SK-N-SH (cell line): Measurements from ENCODE around the gene GATB.
"Not testable (repeated sequence)": the region's sequence is repeated elsewhere in the genome, so short reads cannot be mapped to it uniquely, and the experiment has no call there.

Source experiments
- CHD2 ChIP-seq: fragments of 150-350 bp; IDR thresholded peaks from 2 replicates; pipeline ENCODE4 v1.6.1; 2018; ENCODE audit warnings: low read length; ENCODE audit not compliant: partially characterized antibody
- GABPA ChIP-seq: IDR thresholded peaks from 2 replicates; pipeline ENCODE4 v1.4.0; 2012; ENCODE audit warnings: low read depth, mild to moderate bottlenecking
- JUND ChIP-seq: IDR thresholded peaks from 2 replicates; pipeline ENCODE4 v1.4.0; 2012
- MAX ChIP-seq: IDR thresholded peaks from 2 replicates; pipeline ENCODE4 v1.4.0; 2012; ENCODE audit warnings: low read depth
- POLR2AphosphoS5 ChIP-seq: IDR thresholded peaks from 2 replicates; pipeline ENCODE4 v1.6.1; 2012; ENCODE audit warnings: low read depth, low read length
- RAD21 ChIP-seq: IDR thresholded peaks from 2 replicates; pipeline ENCODE4 v1.6.1; 2012; ENCODE audit warnings: mild to moderate bottlenecking, low read length
- RFX5 ChIP-seq: IDR thresholded peaks from 2 replicates; pipeline ENCODE4 v1.6.1; 2012; ENCODE audit warnings: mild to moderate bottlenecking, improper control_type of control experiment, low read length
- RXRA ChIP-seq: IDR thresholded peaks from 2 replicates; pipeline ENCODE4 v1.4.0; 2012; ENCODE audit warnings: low read depth, mild to moderate bottlenecking, borderline replicate concordance
- TCF12 ChIP-seq: IDR thresholded peaks from 2 replicates; pipeline ENCODE4 v1.4.0; 2012
- TEAD4 ChIP-seq: IDR thresholded peaks from 2 replicates; pipeline ENCODE4 v1.4.0; 2012; ENCODE audit warnings: mild to moderate bottlenecking, borderline replicate concordance; ENCODE audit not compliant: insufficient read depth
- TF ChIP-seq, protein P1 (sequence below): fragments of 200-600 bp; sonication (generic); IDR thresholded peaks from 2 replicates; pipeline ENCODE4 v1.6.1; 2017; ENCODE audit warnings: antibody characterized with exemption, mild to moderate bottlenecking, moderate library complexity

- TF ChIP-seq, protein P1, sequence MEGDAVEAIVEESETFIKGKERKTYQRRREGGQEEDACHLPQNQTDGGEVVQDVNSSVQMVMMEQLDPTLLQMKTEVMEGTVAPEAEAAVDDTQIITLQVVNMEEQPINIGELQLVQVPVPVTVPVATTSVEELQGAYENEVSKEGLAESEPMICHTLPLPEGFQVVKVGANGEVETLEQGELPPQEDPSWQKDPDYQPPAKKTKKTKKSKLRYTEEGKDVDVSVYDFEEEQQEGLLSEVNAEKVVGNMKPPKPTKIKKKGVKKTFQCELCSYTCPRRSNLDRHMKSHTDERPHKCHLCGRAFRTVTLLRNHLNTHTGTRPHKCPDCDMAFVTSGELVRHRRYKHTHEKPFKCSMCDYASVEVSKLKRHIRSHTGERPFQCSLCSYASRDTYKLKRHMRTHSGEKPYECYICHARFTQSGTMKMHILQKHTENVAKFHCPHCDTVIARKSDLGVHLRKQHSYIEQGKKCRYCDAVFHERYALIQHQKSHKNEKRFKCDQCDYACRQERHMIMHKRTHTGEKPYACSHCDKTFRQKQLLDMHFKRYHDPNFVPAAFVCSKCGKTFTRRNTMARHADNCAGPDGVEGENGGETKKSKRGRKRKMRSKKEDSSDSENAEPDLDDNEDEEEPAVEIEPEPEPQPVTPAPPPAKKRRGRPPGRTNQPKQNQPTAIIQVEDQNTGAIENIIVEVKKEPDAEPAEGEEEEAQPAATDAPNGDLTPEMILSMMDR, result not testable (repeated sequence)
- TF ChIP-seq RAD21, RXRA, GABPA, RFX5, POLR2AphosphoS5, JUND, MAX, TEAD4, CHD2, TCF12: not testable (repeated sequence)
These were observed 29.1 kb downstream of the GATB start for GRCh38 chr4:151731670-151732069.
